ENCODE measurements around the gene PTPRG. TPM values are rescaled to one million over a fixed set of nuclear protein-coding genes. Genes with fewer than 3 reads are reported as not detected.

Gene PTPRG
- total RNA-seq, 1 experiment from 2014 or later = 32.1 TPM

DNA sequence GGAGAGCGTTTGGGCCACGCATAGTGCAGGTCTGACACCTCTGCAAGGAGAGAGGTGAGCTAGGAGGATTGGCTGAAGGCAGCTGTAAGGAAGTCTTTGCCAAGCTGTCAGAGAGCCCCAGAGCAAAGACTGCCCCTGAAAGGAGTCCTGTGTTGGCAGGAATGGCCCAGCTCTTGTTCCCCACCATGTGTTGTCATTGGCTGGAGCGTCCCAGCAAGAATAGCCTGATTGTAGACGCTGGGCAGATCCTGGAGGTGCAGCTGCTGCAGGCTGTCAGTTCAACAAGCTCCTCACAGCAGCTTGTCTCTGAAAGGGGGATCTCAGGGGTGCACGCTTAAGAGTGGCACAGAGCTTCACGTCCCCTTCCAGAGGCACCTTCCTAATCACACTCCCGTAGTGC, 574.4 kb downstream of the PTPRG start:
- intact Hi-C loops (cut with micrococcal nuclease) = no loop called here
- POLR2A ChIA-PET = no interaction called here
- RAD21 ChIA-PET (ENCODE audit: low non-redundant PET in 1 of 2, low total read pairs in 2 of 2, uncharacterized antibody in 2 of 2, unreplicated experiment in 2 of 2) = no interaction called here

GRCh38 chr3:62139957-62140356, 578.6 kb downstream of the PTPRG start:
- BruUV-seq (replicated peaks) = no TSS peak
- ChIA-PET RAD21 (ENCODE audit: low non-redundant PET in 1 of 2, low total read pairs in 2 of 2, uncharacterized antibody in 2 of 2, unreplicated experiment in 2 of 2) (no interaction called here), CTCF (no interaction called here), POLR2A (no interaction called here)
- Histone ChIP-seq H3K36me3 (ENCODE audit: control insufficient read depth in 1 of 2, insufficient read depth in 2 of 2, low read length in 2 of 2) (no peaks in the 10 kb centered on the region), H3K27ac (ENCODE audit: low read depth, low read length) (no peak overlapping the region), H3K9me2 (ENCODE audit: insufficient read depth) (no peaks in the 10 kb centered on the region), H3K4me3 (replicated peaks in 1 of 2; ENCODE audit: low read depth in 1 of 2, low read length in 2 of 2) (no peak overlapping the region), H3K9me3 (ENCODE audit: control insufficient read depth in 1 of 2, insufficient read depth in 1 of 2, low read depth in 1 of 2, low read length in 2 of 2) (no peaks in the 10 kb centered on the region), H3K4me2 (ENCODE audit: low read length) (no peak overlapping the region), H3K4me1 (ENCODE audit: control insufficient read depth in 1 of 2, insufficient read depth in 2 of 2, low read length in 2 of 2) (peaks cover 0 to 4% of the 10 kb centered on the region in 2 experiments; a peak in 1 of 4 replicates), H3K27me3 (ENCODE audit: insufficient read depth, low read length) (no peaks in the 10 kb centered on the region), H4K20me1 (ENCODE audit: insufficient read depth) (no peaks in the 10 kb centered on the region), H3K9ac (ENCODE audit: low read length) (no peak overlapping the region), H2AFZ (ENCODE audit: low read depth, low read length, poor library complexity, severe bottlenecking) (no peak overlapping the region), H3K79me2 (ENCODE audit: insufficient read depth, low read length) (no peaks in the 10 kb centered on the region)
- intact Hi-C loops (cut with micrococcal nuclease) = no loop called here
- ATAC-seq = no peak
- no peak for DNase-seq (ENCODE audit: low read depth, low spot score)
- no peak for TF ChIP-seq CEBPB (IDR thresholded peaks at IDR 0.05; ENCODE audit: low read depth)
- TF ChIP-seq EZH2 (IDR thresholded peaks at IDR 0.05) = no peak
- no peak for TF ChIP-seq SP1 (IDR thresholded peaks at IDR 0.05; ENCODE audit: low read depth)
- TF ChIP-seq, protein P1, sequence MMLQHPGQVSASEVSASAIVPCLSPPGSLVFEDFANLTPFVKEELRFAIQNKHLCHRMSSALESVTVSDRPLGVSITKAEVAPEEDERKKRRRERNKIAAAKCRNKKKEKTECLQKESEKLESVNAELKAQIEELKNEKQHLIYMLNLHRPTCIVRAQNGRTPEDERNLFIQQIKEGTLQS (IDR thresholded peaks at IDR 0.05) = no peak
- TF ChIP-seq POLR2AphosphoS5 (IDR thresholded peaks at IDR 0.05; ENCODE audit: low read depth, low read length) = no peak
- TF ChIP-seq JUND (IDR thresholded peaks at IDR 0.05) = no peak
- TF ChIP-seq ZFX (IDR thresholded peaks at IDR 0.05) = no peak
- TF ChIP-seq, protein P2, sequence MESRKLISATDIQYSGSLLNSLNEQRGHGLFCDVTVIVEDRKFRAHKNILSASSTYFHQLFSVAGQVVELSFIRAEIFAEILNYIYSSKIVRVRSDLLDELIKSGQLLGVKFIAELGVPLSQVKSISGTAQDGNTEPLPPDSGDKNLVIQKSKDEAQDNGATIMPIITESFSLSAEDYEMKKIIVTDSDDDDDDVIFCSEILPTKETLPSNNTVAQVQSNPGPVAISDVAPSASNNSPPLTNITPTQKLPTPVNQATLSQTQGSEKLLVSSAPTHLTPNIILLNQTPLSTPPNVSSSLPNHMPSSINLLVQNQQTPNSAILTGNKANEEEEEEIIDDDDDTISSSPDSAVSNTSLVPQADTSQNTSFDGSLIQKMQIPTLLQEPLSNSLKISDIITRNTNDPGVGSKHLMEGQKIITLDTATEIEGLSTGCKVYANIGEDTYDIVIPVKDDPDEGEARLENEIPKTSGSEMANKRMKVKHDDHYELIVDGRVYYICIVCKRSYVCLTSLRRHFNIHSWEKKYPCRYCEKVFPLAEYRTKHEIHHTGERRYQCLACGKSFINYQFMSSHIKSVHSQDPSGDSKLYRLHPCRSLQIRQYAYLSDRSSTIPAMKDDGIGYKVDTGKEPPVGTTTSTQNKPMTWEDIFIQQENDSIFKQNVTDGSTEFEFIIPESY (IDR thresholded peaks at IDR 0.05; ENCODE audit: extremely low read depth, insufficient replicate concordance, low read length) = no peak
- TF ChIP-seq EGR1 (IDR thresholded peaks at IDR 0.05; ENCODE audit: low read depth) = no peak
- TF ChIP-seq FOSL1 (IDR thresholded peaks at IDR 0.05; ENCODE audit: low read depth) = no peak
- TF ChIP-seq EZH2phosphoT487 (IDR thresholded peaks at IDR 0.05; ENCODE audit: borderline replicate concordance) = no peak
- no peak for TF ChIP-seq YY1 (IDR thresholded peaks at IDR 0.05; ENCODE audit: extremely low read depth, insufficient replicate concordance, low read depth, low read length)
- no peak for TF ChIP-seq RAD21 (IDR thresholded peaks at IDR 0.05; ENCODE audit: low read depth)
- TF ChIP-seq POLR2A (IDR thresholded peaks at IDR 0.05; ENCODE audit: borderline replicate concordance, extremely low read depth, insufficient read depth, insufficient read length) = no peak
- TF ChIP-seq, protein P3, sequence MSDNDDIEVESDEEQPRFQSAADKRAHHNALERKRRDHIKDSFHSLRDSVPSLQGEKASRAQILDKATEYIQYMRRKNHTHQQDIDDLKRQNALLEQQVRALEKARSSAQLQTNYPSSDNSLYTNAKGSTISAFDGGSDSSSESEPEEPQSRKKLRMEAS (IDR thresholded peaks at IDR 0.05) = no peak

More for the DNA sequence above, 574.4 kb downstream of the PTPRG start:
- no peaks in the 10 kb centered on the region for H3K9me3 ChIP-seq (ENCODE audit: control insufficient read depth in 1 of 2, insufficient read depth in 1 of 2, low read depth in 1 of 2, low read length in 2 of 2)
- H4K20me1 ChIP-seq (ENCODE audit: insufficient read depth) = no peaks in the 10 kb centered on the region
- BruUV-seq (replicated peaks) = no TSS peak
- TF ChIP-seq, protein P2 (IDR thresholded peaks at IDR 0.05; ENCODE audit: extremely low read depth, insufficient replicate concordance, low read length) = no peak
- no peak for TF ChIP-seq POLR2A (IDR thresholded peaks at IDR 0.05; ENCODE audit: borderline replicate concordance, extremely low read depth, insufficient read depth, insufficient read length)
- no peak for TF ChIP-seq SRF (IDR thresholded peaks at IDR 0.05; ENCODE audit: low read depth)
- no peak for TF ChIP-seq SIN3A (IDR thresholded peaks at IDR 0.05; ENCODE audit: low read depth)
- TF ChIP-seq ZFX (IDR thresholded peaks at IDR 0.05) = no peak
- TF ChIP-seq JUND (IDR thresholded peaks at IDR 0.05) = no peak
- H3K36me3 ChIP-seq (ENCODE audit: control insufficient read depth in 1 of 2, insufficient read depth in 2 of 2, low read length in 2 of 2) = no peaks in the 10 kb centered on the region
- no peak overlapping the region for H3K4me3 ChIP-seq (replicated peaks in 1 of 2; ENCODE audit: low read depth in 1 of 2, low read length in 2 of 2)
- ATAC-seq (no peak), DNase-seq (ENCODE audit: low read depth, low spot score) (no peak)
- H3K4me1 ChIP-seq (ENCODE audit: control insufficient read depth in 1 of 2, insufficient read depth in 2 of 2, low read length in 2 of 2) = peaks cover 5 to 9% of the 10 kb centered on the region in 2 experiments; a peak in 2 of 4 replicates
- no peak overlapping the region for H3K4me2 ChIP-seq (ENCODE audit: low read length)
- no peaks in the 10 kb centered on the region for H3K79me2 ChIP-seq (ENCODE audit: insufficient read depth, low read length)
- CTCF ChIA-PET = no interaction called here
- no peaks in the 10 kb centered on the region for H3K9me2 ChIP-seq (ENCODE audit: insufficient read depth)
- H2AFZ ChIP-seq (ENCODE audit: low read depth, low read length, poor library complexity, severe bottlenecking) = no peak overlapping the region
- no peak overlapping the region for H3K27ac ChIP-seq (ENCODE audit: low read depth, low read length)
- no peak overlapping the region for H3K9ac ChIP-seq (ENCODE audit: low read length)
- H3K27me3 ChIP-seq (ENCODE audit: insufficient read depth, low read length) = no peaks in the 10 kb centered on the region
